NB4 (cell line): ENCODE data around the gene BLID.

Experiments
- CTCF ChIP-seq: IDR thresholded peaks from one replicate; pipeline ENCODE4 v1.5.1; 2012; ENCODE audit warnings: low read depth, low read length
- MAX ChIP-seq: IDR thresholded peaks from 2 replicates; pipeline ENCODE4 v1.6.1; 2011; ENCODE audit warnings: low read depth, low read length

GRCh38 chr11:122145715-122146274 lies 29.8 kb upstream of the BLID start:
- no peak for TF ChIP-seq CTCF
- TF ChIP-seq MAX = no peak
